Measurements from ENCODE around the gene AAGAB.
"Not testable (repeated sequence)": the region's sequence is repeated elsewhere in the genome, so short reads cannot be mapped to it uniquely, and the experiment has no call there.

AAGAB gene

DNA sequence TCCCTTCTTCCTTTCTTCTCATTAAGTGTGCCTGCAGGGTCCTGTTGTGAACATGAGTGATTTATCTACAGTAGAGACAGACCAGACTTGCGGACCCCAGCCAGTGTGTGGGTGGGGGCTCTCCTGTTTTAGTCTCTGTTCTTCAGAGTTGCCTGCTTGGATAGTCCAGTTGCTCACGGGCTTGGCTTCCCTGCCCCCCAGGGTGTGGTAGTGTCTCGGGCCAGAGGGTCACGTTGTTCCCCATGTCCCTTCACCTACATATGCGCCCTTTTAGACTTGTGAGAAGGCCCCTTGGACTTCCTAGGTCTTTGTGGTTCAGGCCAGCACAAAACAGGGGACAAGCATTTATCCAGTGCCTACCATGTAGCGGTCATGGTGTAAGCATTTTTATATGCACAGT lies 85.8 kb downstream of the AAGAB start:
- DNase-seq, result no peak

DNA sequence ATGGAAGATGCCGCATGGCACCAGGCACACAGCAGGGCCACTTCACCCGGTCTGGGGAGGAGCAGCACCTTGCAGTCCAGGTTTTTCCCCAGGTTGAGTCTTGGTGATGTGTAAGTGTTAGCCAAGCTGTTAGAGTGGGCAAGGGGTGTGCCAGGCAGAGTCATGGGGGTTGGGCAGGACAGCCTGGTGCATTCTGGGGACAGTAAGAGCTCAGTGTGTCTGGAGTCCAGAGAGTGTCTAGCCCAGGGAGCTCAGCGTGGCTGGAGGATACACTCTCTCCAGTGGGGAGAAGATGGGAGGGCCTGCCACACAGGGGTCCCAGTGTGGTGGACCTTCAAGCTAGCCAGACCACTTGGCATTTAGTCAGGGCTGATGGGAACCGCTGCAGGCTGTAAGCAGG lies 87.4 kb downstream of the AAGAB start:
- no peak for DNase-seq

DNA sequence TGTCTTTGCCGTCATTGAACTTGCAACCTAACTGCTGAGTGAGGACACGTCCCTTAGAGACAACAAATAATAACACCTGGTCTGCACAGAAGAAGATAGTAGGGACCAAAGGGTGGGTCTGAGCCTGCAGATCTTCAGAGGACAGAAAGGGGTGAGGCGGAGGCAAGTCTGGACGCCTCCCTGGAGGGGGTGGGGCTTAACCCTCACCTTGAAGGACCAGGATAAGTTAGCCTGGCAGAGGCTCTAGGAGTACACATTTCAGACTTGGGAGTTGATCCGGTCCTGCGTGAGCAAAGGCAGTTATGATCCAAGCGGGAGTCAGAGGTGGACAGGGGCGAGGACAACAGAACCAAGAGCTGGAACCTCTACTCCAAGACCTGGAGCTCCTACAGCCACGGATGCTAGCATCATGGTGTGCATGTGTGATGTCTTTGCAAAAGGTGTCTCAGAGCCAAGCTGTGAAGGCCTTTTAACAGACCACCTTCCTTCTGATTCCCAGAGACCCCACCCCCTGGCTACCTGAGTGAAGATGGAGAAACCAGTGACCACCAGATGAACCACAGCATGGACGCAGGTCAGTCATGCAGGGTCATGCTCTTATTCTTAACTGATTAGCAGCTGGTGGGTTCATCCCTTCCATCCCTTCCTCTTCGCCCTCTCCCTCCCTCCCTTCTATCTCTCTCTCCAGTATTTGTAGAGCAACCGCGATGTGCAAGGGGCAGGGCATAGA lies 88.0 kb downstream of the AAGAB start:
- DNase-seq, result no peak

DNA sequence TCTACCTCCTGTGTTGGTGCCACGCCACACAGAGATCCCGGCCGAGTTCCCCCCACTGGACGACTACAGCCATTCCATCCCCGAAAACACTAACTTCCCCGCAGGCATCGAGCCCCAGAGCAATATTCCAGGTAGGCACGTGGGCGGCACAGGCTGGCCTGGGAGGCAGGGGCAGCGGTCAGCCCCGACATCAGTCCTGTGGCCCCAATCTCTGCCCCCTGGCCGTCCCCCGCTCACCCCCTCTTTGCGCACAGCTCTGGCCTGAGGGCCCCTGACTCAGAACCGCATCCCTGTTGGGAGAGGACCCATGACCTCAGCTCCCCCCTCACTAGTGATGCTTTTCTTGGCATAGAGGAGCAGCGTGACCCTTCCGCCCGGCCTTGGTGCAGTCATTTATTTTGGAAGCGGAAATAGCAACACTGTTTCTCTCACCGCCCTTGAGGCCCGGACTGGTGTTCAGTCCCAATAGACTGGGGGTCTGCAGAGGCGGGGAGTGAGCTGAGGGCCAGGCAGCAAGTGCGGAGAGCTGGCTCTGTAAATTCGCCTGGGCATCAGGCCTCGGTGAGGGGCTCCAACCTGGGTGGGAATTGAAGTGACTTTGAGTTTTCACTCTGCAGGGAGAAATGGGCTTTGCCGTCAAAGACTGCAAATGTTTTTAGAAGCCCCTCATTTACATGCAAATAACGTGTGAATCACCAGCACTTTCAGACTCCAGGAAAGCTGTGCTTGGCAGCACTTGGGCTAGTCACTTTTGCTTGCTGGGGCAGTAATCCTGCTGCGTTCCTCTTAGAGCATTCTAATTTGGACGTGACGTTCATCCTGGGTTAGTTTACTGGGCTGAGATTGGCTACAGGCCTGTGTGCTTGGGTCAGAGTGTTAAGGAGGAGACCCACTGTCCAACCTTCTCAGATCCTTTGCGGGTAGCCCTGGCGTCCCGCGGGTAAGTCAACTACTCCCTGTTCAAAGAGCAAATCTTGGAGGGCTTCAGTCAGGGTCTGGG lies 88.9 kb downstream of the AAGAB start:
- DNase-seq, result no peak

DNA sequence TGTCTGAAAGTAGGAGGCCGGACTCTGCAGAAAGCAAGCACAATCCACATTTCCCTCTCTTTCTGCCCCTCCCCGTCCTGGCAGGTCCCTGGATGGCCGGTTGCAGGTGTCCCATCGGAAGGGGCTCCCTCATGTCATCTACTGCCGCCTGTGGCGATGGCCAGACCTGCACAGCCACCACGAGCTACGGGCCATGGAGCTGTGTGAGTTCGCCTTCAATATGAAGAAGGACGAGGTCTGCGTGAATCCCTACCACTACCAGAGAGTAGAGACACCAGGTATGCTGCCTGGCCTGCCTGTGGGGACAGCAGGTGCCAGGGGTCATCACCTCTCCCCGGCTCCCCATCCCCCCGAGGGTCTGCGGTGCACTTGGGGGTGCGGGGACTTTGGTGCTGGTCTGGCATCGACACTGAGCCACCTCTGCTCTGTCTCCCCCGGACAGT lies 89.6 kb downstream of the AAGAB start:
- DNase-seq, result no peak

DNA sequence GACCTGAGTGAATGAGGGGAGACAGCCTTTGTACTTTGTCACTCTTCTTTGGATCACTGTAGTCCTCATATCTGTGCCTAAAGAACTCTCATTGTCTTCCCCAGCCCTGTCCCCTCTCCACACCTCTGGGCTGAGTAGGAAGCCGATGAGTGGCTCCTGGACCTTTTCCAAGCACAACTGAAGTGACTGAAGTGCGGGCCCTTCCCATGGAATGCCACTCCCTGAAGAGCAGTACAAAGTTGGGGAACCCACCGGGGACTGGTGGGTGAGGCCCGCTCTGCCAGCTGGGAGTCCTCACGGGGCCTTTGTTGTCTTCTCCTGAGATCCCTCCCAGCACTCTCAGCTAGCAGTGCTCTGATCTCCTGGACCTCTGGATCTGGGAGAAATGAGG lies 90.1 kb downstream of the AAGAB start:
- DNase-seq, result no peak

DNA sequence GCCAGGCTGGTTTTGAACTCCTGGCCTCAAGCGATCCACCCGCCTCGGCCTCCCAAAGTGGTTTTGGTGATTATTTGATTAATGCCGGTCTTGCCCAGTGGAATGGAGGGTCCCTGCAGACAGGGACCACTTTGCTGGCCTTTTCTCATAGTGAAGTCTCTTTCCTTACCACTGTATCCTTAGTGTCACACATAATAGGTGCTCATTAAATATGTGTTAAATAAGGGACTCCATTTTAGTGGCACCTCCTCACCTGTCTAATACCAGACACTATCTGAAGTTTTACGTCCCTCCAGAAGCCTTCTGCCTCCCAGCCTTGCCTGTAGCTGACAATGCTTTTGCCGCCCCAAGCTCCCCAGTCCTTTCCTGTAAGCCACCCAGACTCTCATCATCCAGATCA lies 91.3 kb downstream of the AAGAB start:
- no peak for DNase-seq

DNA sequence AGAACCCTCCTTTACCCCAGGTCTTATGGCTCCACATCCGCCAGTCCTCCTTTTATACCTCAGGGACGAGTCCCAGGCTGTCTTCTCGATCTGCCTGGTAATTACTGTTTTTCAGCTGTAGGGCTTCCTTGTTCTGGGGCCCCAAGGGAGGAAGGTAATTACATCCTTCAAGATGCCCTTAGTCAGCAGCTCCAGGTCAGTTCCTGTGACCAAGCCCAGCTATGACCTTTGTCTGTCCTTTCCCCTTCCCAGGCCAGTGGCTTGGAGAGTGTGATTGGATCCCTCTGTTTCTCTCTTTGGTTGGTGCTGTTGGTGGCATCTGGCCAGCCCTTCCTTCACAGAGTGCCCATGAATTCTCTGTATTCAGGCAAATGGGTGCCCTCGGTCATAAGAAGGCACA lies 92.6 kb downstream of the AAGAB start:
- DNase-seq, result no peak

DNA sequence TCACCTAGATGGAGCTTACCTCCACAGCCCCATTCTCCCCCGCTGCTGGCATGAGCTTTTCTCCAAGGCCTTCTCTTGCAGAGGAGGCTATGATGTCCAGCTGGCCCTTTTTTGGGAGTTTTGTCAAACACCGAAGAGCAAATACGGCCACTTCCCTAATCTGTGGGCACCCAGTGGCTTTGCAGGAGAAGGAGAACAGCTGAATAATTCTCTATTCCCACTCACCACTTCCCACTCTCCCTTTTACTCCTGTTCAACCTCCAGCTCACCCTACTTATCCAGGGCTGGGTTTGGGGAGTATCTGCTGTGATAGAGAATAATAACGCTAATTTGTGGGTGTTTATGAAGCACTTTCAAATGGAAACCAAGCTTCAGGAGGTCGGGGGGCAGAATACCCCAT lies 93.0 kb downstream of the AAGAB start:
- DNase-seq, result no peak

DNA sequence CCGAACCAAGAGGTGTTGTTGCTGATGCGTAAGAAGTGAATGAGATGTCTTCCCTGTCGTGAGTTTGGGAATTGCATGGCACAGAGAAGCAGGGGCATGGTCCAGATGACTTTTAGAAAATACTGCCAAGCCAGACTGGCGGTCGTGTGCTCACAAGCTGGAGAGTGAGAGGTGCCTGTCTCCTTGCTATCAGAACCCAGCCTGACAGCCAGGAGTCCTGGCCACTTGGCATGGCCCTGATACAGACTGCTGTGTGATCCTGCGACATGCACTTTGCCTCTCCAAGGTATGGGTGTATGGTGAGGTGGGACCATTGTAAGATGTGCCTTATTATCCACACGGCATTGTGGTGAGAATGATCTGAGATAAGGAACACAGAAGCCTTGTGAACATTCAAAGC lies 96.1 kb downstream of the AAGAB start:
- no peak for DNase-seq

DNA sequence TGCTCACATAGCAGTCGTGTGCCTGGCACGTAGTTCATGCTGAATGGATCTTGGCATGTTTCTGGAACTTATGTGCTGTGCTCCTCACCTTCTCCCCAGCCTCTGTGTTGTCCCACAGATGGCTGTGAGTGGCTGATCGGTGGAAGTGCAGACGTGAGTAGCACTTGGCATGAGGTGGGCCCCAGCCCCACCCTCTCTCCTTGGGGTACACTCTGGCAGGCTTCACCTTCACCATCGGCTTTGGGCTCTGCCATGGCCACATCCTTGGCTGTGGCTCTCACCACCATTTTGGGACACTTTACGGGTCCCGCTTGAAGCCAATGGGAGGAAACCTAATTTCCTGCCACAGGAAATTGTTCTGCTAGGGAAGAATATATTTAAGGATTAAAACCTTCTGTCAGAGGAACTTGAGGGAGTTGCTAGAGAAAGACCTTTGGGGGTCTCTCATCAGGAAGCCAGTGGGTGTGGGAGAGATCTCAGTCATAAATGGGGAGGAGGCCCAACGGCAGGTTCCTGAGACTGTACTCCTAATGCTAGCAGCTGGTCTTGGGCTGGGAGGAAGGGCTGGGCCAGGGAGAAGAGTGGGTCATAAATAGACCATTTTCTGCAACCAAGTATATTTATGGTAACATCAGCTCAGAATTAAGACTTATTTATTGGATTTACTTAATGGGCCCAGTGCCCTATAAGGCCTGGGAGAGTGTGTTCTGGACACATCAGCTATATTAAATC lies 96.8 kb downstream of the AAGAB start:
- DNase-seq, result no peak

DNA sequence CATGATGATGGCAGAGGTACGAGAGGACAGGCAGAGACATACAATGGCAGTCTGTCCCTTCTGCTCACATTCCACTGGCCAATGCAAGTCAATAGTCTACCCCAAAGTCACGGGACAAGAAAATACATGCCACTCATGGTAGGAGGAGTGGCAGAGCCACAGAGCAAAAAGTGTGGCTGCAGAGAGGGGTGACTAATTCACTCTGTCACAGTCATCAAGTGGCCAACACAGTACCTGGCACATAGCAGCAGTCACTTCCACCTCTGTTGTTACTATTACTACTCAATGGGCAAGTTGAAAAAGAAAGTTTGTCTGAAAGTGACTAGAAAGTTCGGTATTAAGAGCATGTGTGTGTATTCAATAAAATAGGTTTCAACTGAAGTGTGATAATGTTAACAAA lies 97.6 kb downstream of the AAGAB start:
- DNase-seq, result no peak

DNA sequence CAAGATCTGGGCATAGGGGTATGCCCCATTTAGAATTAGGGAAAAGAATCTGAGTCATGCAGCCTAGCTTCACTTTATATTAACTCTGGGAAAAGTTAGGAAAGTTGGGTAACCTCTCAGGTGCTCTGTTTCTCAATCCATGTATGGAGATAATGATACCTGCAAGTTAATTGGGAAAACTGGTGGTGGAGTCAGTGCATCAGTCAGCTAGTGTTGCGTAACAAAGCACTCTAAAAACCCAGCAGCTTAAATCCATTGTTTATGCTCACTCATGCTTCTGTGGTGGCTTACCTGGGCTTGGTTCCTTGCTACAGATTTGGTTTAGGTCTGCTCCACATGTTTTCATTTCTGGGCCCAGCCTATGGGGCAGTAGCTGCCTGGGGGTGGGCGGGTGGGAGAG lies 98.0 kb downstream of the AAGAB start:
- no peak for DNase-seq

DNA sequence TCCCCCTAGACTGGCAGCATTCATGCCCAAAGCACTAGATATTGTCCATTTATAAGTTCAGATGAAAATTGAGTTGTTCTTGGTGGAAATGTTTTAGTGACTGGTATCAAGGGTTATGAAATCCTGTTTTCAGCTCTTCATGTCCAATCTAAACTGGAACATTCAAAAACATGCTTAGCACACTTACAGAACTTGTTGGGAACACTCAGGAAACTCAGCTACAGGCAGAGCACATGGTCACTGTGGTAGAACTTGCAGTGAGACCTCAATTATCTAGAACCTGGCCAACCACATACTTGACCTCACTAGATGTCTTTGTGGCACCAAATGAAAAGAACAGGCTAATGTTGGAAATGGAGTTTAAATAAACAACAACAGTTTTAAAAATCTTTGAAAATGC lies 100.2 kb downstream of the AAGAB start:
- DNase-seq, result no peak

DNA sequence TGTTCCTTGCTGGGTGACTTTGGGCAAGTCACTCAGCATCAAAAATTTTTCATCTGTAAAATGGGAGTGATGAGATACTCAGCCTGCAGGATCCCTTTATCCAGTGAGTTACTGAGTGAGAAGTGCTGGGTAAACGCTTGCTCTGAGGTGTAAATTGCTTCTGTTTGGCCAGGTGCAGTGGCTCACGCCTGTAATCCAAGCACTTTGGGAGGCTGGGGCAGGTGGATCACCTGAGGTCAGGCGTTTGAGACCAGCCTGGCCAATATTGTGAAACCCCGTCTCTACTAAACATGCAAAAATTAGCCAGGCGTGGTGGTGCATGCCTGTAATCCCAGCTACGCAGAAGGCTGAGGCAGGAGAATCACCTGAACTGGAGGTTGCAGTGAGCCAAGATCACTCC lies 101.4 kb downstream of the AAGAB start:
- DNase-seq, result not testable (repeated sequence)

DNA sequence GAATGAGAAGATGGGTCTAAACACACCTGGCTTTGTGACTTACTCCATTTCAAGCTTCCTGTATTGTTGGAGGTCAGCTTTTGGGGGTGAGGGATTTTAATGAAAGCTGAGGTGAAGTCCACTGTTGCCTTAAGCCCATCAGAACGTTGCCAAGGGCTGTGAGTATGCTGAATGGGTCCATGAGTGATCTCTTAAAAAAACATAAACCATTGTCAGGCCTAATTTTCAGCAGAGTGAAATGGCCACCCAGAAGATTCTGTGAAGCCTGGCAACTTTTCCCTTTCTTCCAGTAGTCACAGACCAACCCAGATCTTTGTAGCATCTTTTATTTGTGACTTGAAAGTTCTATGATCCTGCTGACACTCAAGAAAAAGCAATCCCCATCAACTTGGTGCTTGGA lies 102.0 kb downstream of the AAGAB start:
- DNase-seq, result no peak
